Endothelial cell of umbilical vein (primary cell): ENCODE measurements around the gene PCDH9. TPM values are rescaled to one million over a fixed set of nuclear protein-coding genes. Genes with fewer than 3 reads are reported as not detected.
A peak's percentile ranks its signal among the peaks of the same experiment; 100 is the strongest.

Experiments used
- BruUV-seq: library from RNA; stranded (reverse); fragments of 400-500 nt; replicated peaks from 2 replicates; lab custom pipeline; 2021; lab: Mats Ljungman, UMichigan
- CTCF ChIA-PET: fragments of 300-600, 350-600 bp; sonication (Branson Sonifier 250); formaldehyde crosslinking; loops from one replicate; lab custom pipeline; 2021; ENCODE audit warnings: antibody characterized with exemption, inconsistent platforms; lab: Charles Lee
- POLR2A ChIA-PET: fragments of 300-600, 350-600 bp; sonication (Branson Sonifier 250); formaldehyde crosslinking; loops from one replicate; lab custom pipeline; 2021; ENCODE audit warnings: antibody characterized with exemption, inconsistent platforms; lab: Charles Lee
- DNase-seq: peaks from one replicate; pipeline ENCODE4 v3.0.0-alpha.2; 2011; ENCODE audit warnings: low read depth, low spot score
- FAIRE-seq: peaks from 2 replicates; lab custom pipeline; 2011; peaks lifted over from hg19 to GRCh38; lab: Jason Lieb, UNC
- H2AFZ ChIP-seq: 2 replicates; pipeline ENCODE4 v1.6.0; 2012; ENCODE audit warnings: low read depth, low read length, control low read depth, inconsistent platforms
- H3K27ac ChIP-seq: 2 replicates; pipeline ENCODE4 v1.5.1; 2011; ENCODE audit warnings: low read depth, mild to moderate bottlenecking, control low read depth, low read length, moderate library complexity; ENCODE audit not compliant: insufficient read depth
- H3K27me3 ChIP-seq, 2 experiments: 2 replicates each; pipeline versions ENCODE4 v1.6.0 to v1.6.1; 2011; ENCODE audit warnings: low read length in 2 of 2, mixed read lengths in 1 of 2; ENCODE audit not compliant: control insufficient read depth in 2 of 2, insufficient read depth in 2 of 2
- H3K36me3 ChIP-seq, 2 experiments: 2 replicates in 1 of 2; 3 replicates in 1 of 2; pipeline ENCODE4 v1.5.1; 2011; ENCODE audit warnings: low read length in 2 of 2, mild to moderate bottlenecking in 1 of 2, moderate library complexity in 1 of 2; ENCODE audit not compliant: control insufficient read depth in 2 of 2, insufficient read depth in 2 of 2; ENCODE audit errors: extremely low read depth in 1 of 2
- H3K4me1 ChIP-seq: 3 replicates; pipeline ENCODE4 v1.5.1; 2011; ENCODE audit warnings: mild to moderate bottlenecking, low read length; ENCODE audit not compliant: control insufficient read depth, insufficient read depth; ENCODE audit errors: extremely low read depth
- H3K4me2 ChIP-seq: 2 replicates; pipeline ENCODE4 v1.6.1; 2011; ENCODE audit warnings: low read length, control low read depth, mixed read lengths; ENCODE audit not compliant: insufficient read depth
- H3K4me3 ChIP-seq, 3 experiments: fragments of 200-600 bp in 1 of 3; sonication (generic), shearing (Covaris generic) in 1 of 3; replicated peaks in 1 of 3; 2 replicates each; pipeline ENCODE4 v1.5.1; 2011 to 2016; ENCODE audit warnings: control low read depth in 3 of 3, low read length in 3 of 3, mild to moderate bottlenecking in 2 of 3, inconsistent platforms in 1 of 3, low read depth in 1 of 3, moderate library complexity in 1 of 3; ENCODE audit not compliant: insufficient read depth in 1 of 3
- H3K79me2 ChIP-seq: 2 replicates; pipeline ENCODE4 v1.6.0; 2012; ENCODE audit warnings: low read length, inconsistent platforms; ENCODE audit not compliant: control insufficient read depth, insufficient read depth
- H3K9ac ChIP-seq: replicated peaks from 2 replicates; pipeline ENCODE3; 2011; ENCODE audit warnings: low read length, control low read depth; ENCODE audit not compliant: insufficient read depth; ENCODE audit errors: extremely low read depth
- H3K9me1 ChIP-seq: replicated peaks from 3 replicates; pipeline ENCODE4 v1.6.0; 2011; ENCODE audit warnings: mild to moderate bottlenecking, low read length; ENCODE audit not compliant: control insufficient read depth, insufficient read depth; ENCODE audit errors: extremely low read depth
- H3K9me3 ChIP-seq: replicated peaks from 2 replicates; pipeline ENCODE4 v1.5.1; 2012; ENCODE audit warnings: low read length, inconsistent platforms; ENCODE audit not compliant: control insufficient read depth, insufficient read depth
- H4K20me1 ChIP-seq: replicated peaks from 2 replicates; pipeline ENCODE3; 2011; ENCODE audit warnings: mild to moderate bottlenecking, low read length; ENCODE audit not compliant: control insufficient read depth, insufficient read depth; ENCODE audit errors: extremely low read depth
- CTCF ChIP-seq, 2 donors: IDR thresholded peaks; 1 replicate in 1 of 2; 2 replicates in 1 of 2; pipeline ENCODE4 v1.5.1; 2011; ENCODE audit warnings: low read length in 2 of 2, mild to moderate bottlenecking in 2 of 2, moderate library complexity in 2 of 2, control low read depth in 1 of 2, inconsistent platforms in 1 of 2, low read depth in 1 of 2; ENCODE audit not compliant: insufficient read depth in 1 of 2; ENCODE audit errors: extremely low read depth in 1 of 2
- FOS ChIP-seq: IDR thresholded peaks from 2 replicates; pipeline ENCODE4 v1.6.1; 2011; ENCODE audit warnings: mild to moderate bottlenecking, low read length, moderate library complexity, borderline replicate concordance; ENCODE audit not compliant: insufficient read depth
- GATA2 ChIP-seq: IDR thresholded peaks from 2 replicates; pipeline ENCODE4 v1.7.0; 2011; ENCODE audit warnings: low read depth, mild to moderate bottlenecking, moderate library complexity, mixed read lengths, low read length; ENCODE audit not compliant: insufficient read length, insufficient read depth
- JUN ChIP-seq: IDR thresholded peaks from 2 replicates; pipeline ENCODE4 v1.6.1; 2011; ENCODE audit warnings: borderline replicate concordance, low read depth; ENCODE audit not compliant: insufficient read length, insufficient read depth
- MAX ChIP-seq: IDR thresholded peaks from 2 replicates; pipeline ENCODE4 v1.6.1; 2011; ENCODE audit not compliant: insufficient read depth, insufficient read length
- MYC ChIP-seq: IDR thresholded peaks from one replicate; pipeline ENCODE4 v1.6.1; 2011; ENCODE audit warnings: mild to moderate bottlenecking, low read depth, low read length
- POLR2A ChIP-seq: IDR thresholded peaks from 2 replicates; pipeline ENCODE4 v1.6.1; 2012; ENCODE audit warnings: low read depth, mild to moderate bottlenecking, control low read depth, low read length
- dilution Hi-C: fragments of 300-500 bp; cut with MboI; formaldehyde crosslinking; loops from one replicate; pipeline ENCODE4 v1.15.0; 2019; ENCODE audit warnings: low sequenced_read_pairs; ENCODE audit not compliant: extremely low pct_ligation_motif_present
- intact Hi-C: fragments of 100-400 bp; cut with micrococcal nuclease; formaldehyde crosslinking; loops from one replicate; pipeline ENCODE4 v1.10.0; 2022
- polyA plus RNA-seq, 4 experiments: library from polyadenylated mRNA; depleted of rRNA in 3 of 4; stranded (reverse) in 3 of 4; unstranded in 1 of 4; fragments of >200 nt; gene quantifications; 2 replicates each; pipeline versions ENCODE4 v1.2.1 to v1.2.3, GENCODE V29; 2011 to 2012; ENCODE audit warnings: missing spikeins in 1 of 4
- total RNA-seq: library from RNA; stranded (reverse); gene quantifications from 2 replicates; pipeline ENCODE4 v1.2.3, GENCODE V29; 2021

The PCDH9 gene
- total and polyA plus RNA-seq, 2 donors (not counting 3 experiments of a cell fraction or from before 2014, with no cell fraction given): 1.1 to 5.2 TPM

GRCh38 chr13:66994097-66994496, 236.0 kb downstream of the PCDH9 start:
- Histone ChIP-seq H3K4me3 (peak overlapping the region; percentile 17 to 65 (median 53)), H2AFZ (peak overlapping the region; percentile 100), H3K9me1 (no peaks in the 10 kb centered on the region), H4K20me1 (no peaks in the 10 kb centered on the region), H3K4me2 (peak overlapping the region; percentile 85), H3K9ac (peak overlapping the region; percentile 41), H3K79me2 (no peaks in the 10 kb centered on the region), H3K27ac (no peak overlapping the region), H3K4me1 (peaks cover 16% of the 10 kb centered on the region), H3K27me3 (no peaks in the 10 kb centered on the region), H3K9me3 (no peaks in the 10 kb centered on the region), H3K36me3 (no peaks in the 10 kb centered on the region)
- BruUV-seq: no TSS peak
- dilution Hi-C loops: no loop called here
- CTCF ChIA-PET: interaction anchor here (0.6 to 3.6 kb wide), 58 partner anchors 10 to 1344 kb away, joined by 3 to 43 read pairs (median 4); no protein-coding TSS in a partner anchor
- FAIRE-seq (peak; percentile 78), DNase-seq (peak; percentile 81)
- POLR2A ChIA-PET: no interaction called here
- intact Hi-C loops: loop anchor here (1.0 to 5.0 kb wide), 4 partner anchors 67 to 376 kb away; no protein-coding TSS in a partner anchor
- TF ChIP-seq GATA2 (peak; percentile 19), CTCF (IDR thresholded peaks at IDR 0.05; ENCODE audit: extremely low read depth in 1 of 2, insufficient read depth in 1 of 2, low read depth in 1 of 2, low read length in 2 of 2) (peak; percentile 54 to 79), FOS (no peak)

GRCh38 chr13:66992719-66993118, 237.4 kb downstream of the PCDH9 start:
- FAIRE-seq: peak; percentile 26
- CTCF ChIA-PET: interaction anchor here (0.6 to 1.7 kb wide), 6 partner anchors 8 to 1336 kb away, joined by 3 to 13 read pairs (median 3); no protein-coding TSS in a partner anchor

More at GRCh38 chr13:66992719-66993118, 237.4 kb downstream of the PCDH9 start:
- Histone ChIP-seq H3K27me3 (no peaks in the 10 kb centered on the region), H4K20me1 (no peaks in the 10 kb centered on the region), H3K9me1 (no peaks in the 10 kb centered on the region), H3K4me2 (no peak overlapping the region), H3K27ac (no peak overlapping the region), H3K9me3 (no peaks in the 10 kb centered on the region), H2AFZ (no peak overlapping the region), H3K36me3 (no peaks in the 10 kb centered on the region), H3K9ac (no peak overlapping the region), H3K4me1 (peaks cover 16% of the 10 kb centered on the region), H3K79me2 (no peaks in the 10 kb centered on the region), H3K4me3 (no peak overlapping the region)
- TF ChIP-seq POLR2A: no peak
- no peak for TF ChIP-seq MYC
- no peak for TF ChIP-seq MAX
- no peak for TF ChIP-seq JUN
- no peak for TF ChIP-seq CTCF (IDR thresholded peaks at IDR 0.05; ENCODE audit: extremely low read depth in 1 of 2, insufficient read depth in 1 of 2, low read depth in 1 of 2, low read length in 2 of 2)
- BruUV-seq: no TSS peak
- dilution Hi-C loops: no loop called here
- POLR2A ChIA-PET: no interaction called here
- DNase-seq: no peak
- intact Hi-C loops: loop anchor here (5.0 kb wide), 3 partner anchors 65 to 230 kb away; no protein-coding TSS in a partner anchor
